OCI-LY3 (cell line): Measurements from ENCODE around the gene SLC5A1.

ENCODE experiments used
- CTCF ChIP-seq: fragments of 200-600, 300-600 bp; sonication (generic); IDR thresholded peaks from 2 replicates; pipeline ENCODE4 v1.5.1; 2014; ENCODE audit warnings: antibody characterized with exemption, low read length, low read depth
- EZH2phosphoT487 ChIP-seq: fragments of 200-600 bp; shearing (Covaris generic); IDR thresholded peaks from 2 replicates; pipeline ENCODE4 v1.6.1; 2018; ENCODE audit warnings: antibody characterized with exemption, mixed run types, low read depth

GRCh38 chr22:32020117-32020516 lies 22.9 kb upstream of the SLC5A1 start:
- TF ChIP-seq CTCF (no peak), EZH2phosphoT487 (no peak)
